Measurements from ENCODE around the gene NEURL4.

NEURL4 gene

GRCh38 chr17:7295230-7296180 is 33.6 kb downstream of the NEURL4 start:
- no peak for DNase-seq

GRCh38 chr17:7294614-7295153 is 34.5 kb downstream of the NEURL4 start, which contains the start of gene YBX2:
YBX2 (minus strand) TSS chr17:7294639; CDS start chr17:7294500, 139 bp downstream.
- peak; percentile 21 to 22 for DNase-seq

DNA sequence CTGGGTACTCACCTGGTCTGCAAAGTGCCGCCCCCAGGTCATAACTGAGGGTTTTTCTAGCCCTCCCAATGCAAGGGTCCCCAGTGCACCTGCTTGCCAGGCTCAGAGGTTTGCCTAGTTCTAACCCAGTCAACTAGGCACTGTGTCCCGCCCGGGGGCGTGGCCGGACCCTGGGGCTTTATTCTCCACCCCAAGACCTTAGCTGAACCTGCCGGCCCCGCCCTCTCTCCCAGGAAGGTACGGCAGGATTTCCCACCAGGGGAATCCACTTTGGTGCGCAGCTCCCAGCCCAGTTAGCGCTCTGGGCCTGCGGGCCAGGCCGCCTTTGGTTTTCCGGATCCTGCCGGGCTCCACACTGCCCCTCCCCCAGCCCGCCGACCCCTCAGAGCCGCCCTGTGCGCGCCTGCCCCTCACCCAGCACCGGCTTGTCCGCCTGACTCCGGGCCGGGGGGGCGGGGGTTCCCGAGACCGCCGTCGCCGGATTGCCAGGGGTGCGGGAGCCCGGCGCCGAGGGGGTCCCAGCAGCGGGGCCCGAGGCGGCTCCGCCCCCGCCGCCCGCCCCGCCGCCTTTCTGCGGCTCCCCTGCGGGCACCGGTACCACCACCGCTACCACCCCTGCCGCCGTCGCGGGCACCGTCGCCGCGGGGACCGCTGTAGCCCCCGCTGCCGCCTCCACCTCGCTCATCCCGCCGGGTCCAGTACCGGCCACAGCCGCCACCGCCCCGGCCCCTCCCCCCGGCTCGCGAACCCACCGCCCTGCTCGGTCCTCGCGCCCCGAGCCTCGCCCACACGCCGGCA is 35.1 kb downstream of the NEURL4 start:
- DNase-seq = no peak

- DNase-seq = no peak
Measured at GRCh38 chr17:7293159-7293558, 36.0 kb downstream of the NEURL4 start.

GRCh38 chr17:7292729-7293128 is 36.4 kb downstream of the NEURL4 start:
- DNase-seq = no peak

- DNase-seq = no peak
Measured at GRCh38 chr17:7292194-7292593, 36.9 kb downstream of the NEURL4 start.

DNA sequence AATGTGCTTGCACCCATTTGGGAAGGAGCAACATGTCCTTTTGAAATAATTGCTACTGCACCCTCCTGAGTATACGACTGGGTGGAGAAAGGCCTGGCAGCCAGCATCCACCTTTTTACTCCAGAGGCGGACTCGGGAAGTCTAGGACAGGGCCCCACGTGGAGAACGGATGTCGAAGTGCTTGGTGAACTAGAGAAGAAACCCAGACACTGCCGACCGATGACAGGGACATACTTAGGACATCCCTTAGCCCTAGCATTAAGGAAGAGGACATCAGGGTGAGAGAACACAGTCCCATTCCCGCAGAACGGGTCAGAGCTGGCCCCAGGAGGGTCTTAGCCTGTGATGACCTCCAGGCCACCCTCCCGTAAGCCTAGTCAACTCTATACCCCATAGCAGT is 38.5 kb downstream of the NEURL4 start:
- no peak for DNase-seq

DNA sequence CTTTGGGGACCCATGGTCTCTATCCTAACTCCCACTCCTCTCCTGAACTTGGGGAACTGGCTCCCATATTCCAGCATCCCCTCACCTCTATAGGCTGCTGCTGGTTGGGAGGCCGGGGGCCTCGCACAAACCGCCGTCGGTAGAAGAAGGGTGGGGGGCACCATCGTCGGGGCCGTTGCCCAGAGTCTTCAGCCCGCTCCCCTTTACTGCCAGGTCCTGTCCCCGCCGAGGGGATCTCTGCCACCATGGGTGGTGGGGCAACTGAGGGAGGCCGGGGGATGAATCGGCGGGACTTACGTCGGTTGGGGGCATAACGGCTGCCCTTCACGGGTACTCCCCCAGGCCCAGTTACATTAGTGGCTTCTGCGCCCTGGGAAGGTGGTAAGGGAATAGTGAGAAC is 39.0 kb downstream of the NEURL4 start:
- no peak for DNase-seq

GRCh38 chr17:7289256-7290032 is 39.7 kb downstream of the NEURL4 start:
- no peak for DNase-seq

- DNase-seq = no peak
Measured at GRCh38 chr17:7285679-7286078, 43.5 kb downstream of the NEURL4 start.

GRCh38 chr17:7284911-7285310 is 44.2 kb downstream of the NEURL4 start:
- no peak for DNase-seq

DNA sequence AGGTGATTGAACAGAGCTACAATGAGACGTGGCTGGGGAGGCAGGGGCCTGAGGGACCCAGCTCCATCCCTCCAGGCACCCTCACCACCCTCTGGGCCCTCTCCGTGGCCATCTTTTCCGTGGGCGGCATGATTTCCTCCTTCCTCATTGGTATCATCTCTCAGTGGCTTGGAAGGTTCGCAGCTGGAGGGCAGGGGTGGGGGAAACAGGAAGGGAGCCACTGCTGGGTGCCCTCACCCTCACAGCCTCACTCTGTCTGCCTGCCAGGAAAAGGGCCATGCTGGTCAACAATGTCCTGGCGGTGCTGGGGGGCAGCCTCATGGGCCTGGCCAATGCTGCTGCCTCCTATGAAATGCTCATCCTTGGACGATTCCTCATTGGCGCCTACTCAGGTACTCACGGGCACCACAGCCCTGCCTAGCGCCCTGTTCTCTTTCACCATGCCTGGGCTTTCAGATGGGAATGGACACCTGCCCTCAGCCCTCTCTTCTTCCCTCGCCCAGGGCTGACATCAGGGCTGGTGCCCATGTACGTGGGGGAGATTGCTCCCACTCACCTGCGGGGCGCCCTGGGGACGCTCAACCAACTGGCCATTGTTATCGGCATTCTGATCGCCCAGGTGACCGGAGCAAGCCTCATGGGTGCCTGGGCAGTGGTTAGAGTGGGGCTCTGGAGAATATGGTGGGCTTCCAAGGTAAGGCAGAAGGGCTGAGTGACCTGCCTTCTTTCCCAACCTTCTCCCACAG is 45.5 kb downstream of the NEURL4 start:
- DNase-seq = peak; percentile 29 to 38

- DNase-seq = peak in 1 of 2 donors; percentile 27
Measured at GRCh38 chr17:7282752-7283321, 46.3 kb downstream of the NEURL4 start.

GRCh38 chr17:7281953-7282751 is 47.0 kb downstream of the NEURL4 start:
- no peak for DNase-seq

- DNase-seq = peak; percentile 96 to 98
Measured at GRCh38 chr17:7281074-7281952, 47.8 kb downstream of the NEURL4 start, which contains the start of gene SLC2A4. SLC2A4 (plus strand) TSS chr17:7281718; CDS start chr17:7281935, 217 bp downstream.

- DNase-seq = peak; percentile 70 to 96
Measured at GRCh38 chr17:7280519-7281073, 48.5 kb downstream of the NEURL4 start.

- DNase-seq = no peak
Measured at GRCh38 chr17:7279448-7279847, 49.7 kb downstream of the NEURL4 start.

- DNase-seq = no peak
Measured at GRCh38 chr17:7266784-7267183, 62.4 kb downstream of the NEURL4 start.
